BLaER1 (cell line): ENCODE data around the gene HOXB13.

Source experiments
- H3K27ac ChIP-seq: shearing (Covaris generic); formaldehyde crosslinking; 2 replicates; pipeline ENCODE4 v1.8.1; 2022
- H3K27me3 ChIP-seq: shearing (Covaris generic); formaldehyde crosslinking; 2 replicates; pipeline ENCODE4 v1.8.1; 2022
- H3K36me3 ChIP-seq: shearing (Covaris generic); formaldehyde crosslinking; 2 replicates; pipeline ENCODE4 v1.8.1; 2022
- H3K4me1 ChIP-seq: shearing (Covaris generic); formaldehyde crosslinking; 2 replicates; pipeline ENCODE4 v1.8.1; 2022
- H3K4me2 ChIP-seq: shearing (Covaris generic); formaldehyde crosslinking; 2 replicates; pipeline ENCODE4 v1.8.1; 2022
- H3K4me3 ChIP-seq: shearing (Covaris generic); formaldehyde crosslinking; 2 replicates; pipeline ENCODE4 v1.8.1; 2022
- H3K9ac ChIP-seq: shearing (Covaris generic); formaldehyde crosslinking; 2 replicates; pipeline ENCODE4 v1.8.1; 2022
- H3K9me3 ChIP-seq: shearing (Covaris generic); formaldehyde crosslinking; 2 replicates; pipeline ENCODE4 v1.8.1; 2022
- H4K20me1 ChIP-seq: shearing (Covaris generic); formaldehyde crosslinking; 2 replicates; pipeline ENCODE4 v1.8.1; 2022
- Cebpa-rat ChIP-seq: shearing (Covaris generic); IDR thresholded peaks from 2 replicates; pipeline ENCODE4 v1.8.1; 2022

Gene HOXB13

GRCh38 chr17:48715496-48716399 is 12.8 kb downstream of the HOXB13 start:
- no peak overlapping the region for H3K9ac ChIP-seq
- H3K4me1 ChIP-seq, result no peaks in the 10 kb centered on the region
- no peak for TF ChIP-seq Cebpa-rat
- no peaks in the 10 kb centered on the region for H3K36me3 ChIP-seq
- H3K4me2 ChIP-seq, result no peak overlapping the region
- no peak overlapping the region for H3K27ac ChIP-seq
- H4K20me1 ChIP-seq, result peaks cover 73% of the 10 kb centered on the region
- no peak overlapping the region for H3K4me3 ChIP-seq
- H3K27me3 ChIP-seq, result peaks cover 100% of the 10 kb centered on the region
- H3K9me3 ChIP-seq, result peaks cover 18% of the 10 kb centered on the region

GRCh38 chr17:48711128-48711527 is 17.4 kb downstream of the HOXB13 start:
- TF ChIP-seq Cebpa-rat, result no peak
- Histone ChIP-seq H3K4me3 (no peak overlapping the region), H3K9me3 (no peaks in the 10 kb centered on the region), H3K27ac (no peak overlapping the region), H3K9ac (no peak overlapping the region), H3K36me3 (no peaks in the 10 kb centered on the region), H4K20me1 (peaks cover 34% of the 10 kb centered on the region; the same call in 1 of the 2 replicates), H3K4me2 (no peak overlapping the region), H3K4me1 (no peaks in the 10 kb centered on the region), H3K27me3 (peaks cover 64% of the 10 kb centered on the region)

GRCh38 chr17:48704361-48705248 is 23.9 kb downstream of the HOXB13 start:
- no peak for TF ChIP-seq Cebpa-rat
- Histone ChIP-seq H3K4me2 (no peak overlapping the region), H4K20me1 (0 out of 2 replicates have a peak, but pooled peaks cover 6% of the 10 kb centered on the region), H3K27ac (no peak overlapping the region), H3K4me3 (no peak overlapping the region), H3K9ac (no peak overlapping the region), H3K9me3 (no peaks in the 10 kb centered on the region), H3K36me3 (no peaks in the 10 kb centered on the region), H3K27me3 (peaks cover 42% of the 10 kb centered on the region), H3K4me1 (no peaks in the 10 kb centered on the region)

- 0 out of 2 replicates have a peak, but pooled peaks cover 6% of the 10 kb centered on the region for H4K20me1 ChIP-seq
- no peaks in the 10 kb centered on the region for H3K4me1 ChIP-seq
- no peak for TF ChIP-seq Cebpa-rat
- no peak overlapping the region for H3K9ac ChIP-seq
- H3K36me3 ChIP-seq, result no peaks in the 10 kb centered on the region
- peaks cover 42% of the 10 kb centered on the region for H3K27me3 ChIP-seq
- H3K4me3 ChIP-seq, result no peak overlapping the region
- H3K27ac ChIP-seq, result no peak overlapping the region
- H3K4me2 ChIP-seq, result no peak overlapping the region
- no peaks in the 10 kb centered on the region for H3K9me3 ChIP-seq
Observed at GRCh38 chr17:48701864-48702532, 26.6 kb downstream of the HOXB13 start.

- no peak overlapping the region for H3K9ac ChIP-seq
- peaks cover 6% of the 10 kb centered on the region for H3K9me3 ChIP-seq
- H3K27me3 ChIP-seq, result no peaks in the 10 kb centered on the region
- H3K36me3 ChIP-seq, result no peaks in the 10 kb centered on the region
- H3K4me1 ChIP-seq, result no peaks in the 10 kb centered on the region
- TF ChIP-seq Cebpa-rat, result no peak
- no peaks in the 10 kb centered on the region for H4K20me1 ChIP-seq
- H3K27ac ChIP-seq, result no peak overlapping the region
- H3K4me2 ChIP-seq, result no peak overlapping the region
- H3K4me3 ChIP-seq, result no peak overlapping the region
Observed at GRCh38 chr17:48693178-48693577, 35.4 kb downstream of the HOXB13 start.

GRCh38 chr17:48692049-48692448 is 36.5 kb downstream of the HOXB13 start:
- Histone ChIP-seq H3K27me3 (no peaks in the 10 kb centered on the region), H3K27ac (no peak overlapping the region), H3K9ac (no peak overlapping the region), H3K4me3 (no peak overlapping the region), H3K4me2 (no peak overlapping the region), H3K9me3 (peaks cover 6% of the 10 kb centered on the region), H3K36me3 (no peaks in the 10 kb centered on the region), H3K4me1 (no peaks in the 10 kb centered on the region), H4K20me1 (no peaks in the 10 kb centered on the region)
- no peak for TF ChIP-seq Cebpa-rat

- H4K20me1 ChIP-seq, result no peaks in the 10 kb centered on the region
- no peak overlapping the region for H3K9ac ChIP-seq
- no peak overlapping the region for H3K27ac ChIP-seq
- no peak overlapping the region for H3K4me3 ChIP-seq
- no peaks in the 10 kb centered on the region for H3K27me3 ChIP-seq
- peaks cover 6% of the 10 kb centered on the region for H3K9me3 ChIP-seq
- no peaks in the 10 kb centered on the region for H3K36me3 ChIP-seq
- H3K4me2 ChIP-seq, result no peak overlapping the region
- no peak for TF ChIP-seq Cebpa-rat
- no peaks in the 10 kb centered on the region for H3K4me1 ChIP-seq
Observed at GRCh38 chr17:48690655-48691054, 37.9 kb downstream of the HOXB13 start.

- Histone ChIP-seq H3K36me3 (no peaks in the 10 kb centered on the region), H3K4me3 (no peak overlapping the region), H3K9me3 (no peaks in the 10 kb centered on the region), H3K27ac (no peak overlapping the region), H4K20me1 (no peaks in the 10 kb centered on the region), H3K4me1 (peaks cover 5% of the 10 kb centered on the region; the same call in 1 of the 2 replicates), H3K4me2 (no peak overlapping the region), H3K9ac (no peak overlapping the region), H3K27me3 (peaks cover 32% of the 10 kb centered on the region)
- TF ChIP-seq Cebpa-rat, result no peak
Observed at GRCh38 chr17:48681609-48682008, 46.9 kb downstream of the HOXB13 start.

- no peak overlapping the region for H3K9ac ChIP-seq
- no peaks in the 10 kb centered on the region for H3K36me3 ChIP-seq
- H4K20me1 ChIP-seq, result no peaks in the 10 kb centered on the region
- H3K27ac ChIP-seq, result no peak overlapping the region
- H3K4me3 ChIP-seq, result no peak overlapping the region
- no peaks in the 10 kb centered on the region for H3K9me3 ChIP-seq
- H3K4me2 ChIP-seq, result no peak overlapping the region
- no peak for TF ChIP-seq Cebpa-rat
- H3K27me3 ChIP-seq, result peaks cover 32% of the 10 kb centered on the region
- H3K4me1 ChIP-seq, result peaks cover 5% of the 10 kb centered on the region; the same call in 1 of the 2 replicates
Observed at GRCh38 chr17:48679385-48680096, 49.0 kb downstream of the HOXB13 start.
